CD14-positive monocyte (primary cell): ENCODE results near the gene BCL2L14. TPM values are rescaled to one million over a fixed set of nuclear protein-coding genes. Genes with fewer than 3 reads are reported as not detected.
"Not testable (repeated sequence)": the region's sequence is repeated elsewhere in the genome, so short reads cannot be mapped to it uniquely, and the experiment has no call there.

Experiments
- DNase-seq, 3 donors: peaks; one replicate each; pipeline ENCODE4 v3.0.0-alpha.2; 2011 to 2022
- H2AFZ ChIP-seq: 2 replicates; pipeline ENCODE4 v1.6.0; 2012; ENCODE audit warnings: mild to moderate bottlenecking, low read depth, low read length, inconsistent platforms; ENCODE audit not compliant: insufficient read depth, poor library complexity, severe bottlenecking
- H3K27ac ChIP-seq, 2 donors: 1 replicate in 1 of 2; 2 replicates in 1 of 2; pipeline ENCODE4 v1.5.1; 2012 to 2013; ENCODE audit warnings: low read length in 2 of 2, control low read depth in 1 of 2, inconsistent platforms in 1 of 2, low read depth in 1 of 2, mild to moderate bottlenecking in 1 of 2
- H3K27me3 ChIP-seq, 2 donors: one replicate each; pipeline versions ENCODE4 v1.6.0 to v1.6.1; 2011 to 2013; ENCODE audit warnings: low read length in 2 of 2; ENCODE audit not compliant: control insufficient read depth in 2 of 2, insufficient read depth in 2 of 2
- H3K36me3 ChIP-seq, 2 donors: replicated peaks in 1 of 2; 1 replicate in 1 of 2; 2 replicates in 1 of 2; pipeline versions ENCODE4 v1.5.1 to v1.6.1; 2012 to 2013; ENCODE audit warnings: low read length in 2 of 2, control low read depth in 1 of 2, inconsistent platforms in 1 of 2, mild to moderate bottlenecking in 1 of 2; ENCODE audit not compliant: insufficient read depth in 2 of 2, control insufficient read depth in 1 of 2
- H3K4me1 ChIP-seq, 2 donors: 1 replicate in 1 of 2; 2 replicates in 1 of 2; pipeline versions ENCODE4 v1.5.1 to v1.6.1; 2012 to 2013; ENCODE audit warnings: low read length in 2 of 2, control low read depth in 1 of 2, inconsistent platforms in 1 of 2, mild to moderate bottlenecking in 1 of 2, moderate library complexity in 1 of 2; ENCODE audit not compliant: insufficient read depth in 2 of 2, control insufficient read depth in 1 of 2
- H3K4me2 ChIP-seq: replicated peaks from 2 replicates; pipeline ENCODE3; 2012; ENCODE audit warnings: low read length, moderate library complexity, mild to moderate bottlenecking; ENCODE audit not compliant: poor library complexity, severe bottlenecking; ENCODE audit errors: extremely low read depth
- H3K4me3 ChIP-seq, 3 experiments: fragments of 200-600 bp in 1 of 3; sonication (generic) in 1 of 3; replicated peaks in 1 of 3; 1 replicate in 2 of 3; 2 replicates in 1 of 3; pipeline ENCODE4 v1.5.1; 2011 to 2013; ENCODE audit warnings: low read length in 3 of 3, mild to moderate bottlenecking in 3 of 3, control low read depth in 2 of 3, low read depth in 2 of 3, inconsistent platforms in 1 of 3, moderate library complexity in 1 of 3
- H3K79me2 ChIP-seq: 2 replicates; pipeline ENCODE4 v1.6.0; 2012; ENCODE audit warnings: mild to moderate bottlenecking, control low read depth, inconsistent platforms, low read length, moderate library complexity; ENCODE audit not compliant: insufficient read depth
- H3K9ac ChIP-seq: 2 replicates; pipeline ENCODE4 v1.6.0; 2017; ENCODE audit warnings: low read length, mild to moderate bottlenecking; ENCODE audit not compliant: insufficient read depth, poor library complexity, severe bottlenecking
- H3K9me3 ChIP-seq, 2 donors: replicated peaks in 1 of 2; 1 replicate in 1 of 2; 2 replicates in 1 of 2; pipeline versions ENCODE4 v1.5.1 to v1.6.1; 2012 to 2013; ENCODE audit warnings: low read length in 2 of 2, control low read depth in 1 of 2; ENCODE audit not compliant: control insufficient read depth in 1 of 2, insufficient read depth in 1 of 2
- H4K20me1 ChIP-seq: 2 replicates; pipeline ENCODE4 v1.6.0; 2012; ENCODE audit warnings: mild to moderate bottlenecking, low read length, control low read depth, moderate library complexity; ENCODE audit not compliant: insufficient read depth
- H3K27ac Mint-ChIP-seq, 7 donors: one replicate each; pipeline ENCODE4 v1.8.0; 2020; ENCODE audit warnings: mild to moderate bottlenecking in 7 of 7, mixed read lengths in 7 of 7, moderate library complexity in 6 of 7, inconsistent platforms in 2 of 7
- H3K27me3 Mint-ChIP-seq, 3 donors: one replicate each; pipeline ENCODE4 v1.8.0; 2021 to 2022; ENCODE audit warnings: low read depth in 3 of 3, mild to moderate bottlenecking in 3 of 3, mixed read lengths in 3 of 3, moderate library complexity in 3 of 3, inconsistent platforms in 1 of 3
- H3K36me3 Mint-ChIP-seq, 2 donors: one replicate each; pipeline ENCODE4 v1.8.0; 2020; ENCODE audit warnings: mixed read lengths in 2 of 2, inconsistent platforms in 1 of 2, mild to moderate bottlenecking in 1 of 2
- H3K4me1 Mint-ChIP-seq: one replicate; pipeline ENCODE4 v1.8.0; 2020; ENCODE audit warnings: mild to moderate bottlenecking, mixed read lengths
- H3K4me3 Mint-ChIP-seq, 2 donors: one replicate each; pipeline ENCODE4 v1.8.0; 2020; ENCODE audit warnings: mild to moderate bottlenecking in 2 of 2, mixed read lengths in 2 of 2, moderate library complexity in 1 of 2
- H3K9me3 Mint-ChIP-seq, 7 donors: one replicate each; pipeline ENCODE4 v1.8.0; 2020 to 2022; ENCODE audit warnings: mixed read lengths in 7 of 7, mild to moderate bottlenecking in 6 of 7, moderate library complexity in 6 of 7, inconsistent platforms in 2 of 7
- WGBS: methylation state at CpG from one replicate; pipeline ENCODE4 v1.1.5; 2013; ENCODE audit warnings: missing lambda C conversion rate; ENCODE audit not compliant: insufficient coverage; 5-methylcytosine and 5-hydroxymethylcytosine counted together
- intact Hi-C, 2 donors: fragments of 100-400 bp; cut with micrococcal nuclease; formaldehyde crosslinking; loops; one replicate each; pipeline versions ENCODE4 v1.15.0 to v1.15.1; 2023
- polyA plus RNA-seq, 3 donors: library from polyadenylated mRNA; depleted of rRNA in 1 of 3; unstranded in 2 of 3; stranded (reverse) in 1 of 3; fragments of 300-500 nt in 2 of 3; fragments of >200 nt in 1 of 3; fragmentation: Illumina TruSeq in 2 of 3; gene quantifications; 1 replicate in 2 of 3; 2 replicates in 1 of 3; pipeline ENCODE4 v1.2.3, GENCODE V29; 2012 to 2021
- TF ChIP-seq, protein P1 (sequence below): fragments of 200-600 bp; IDR thresholded peaks from one replicate; pipeline ENCODE4 v1.8.0; 2022; ENCODE audit warnings: antibody characterized with exemption, mild to moderate bottlenecking

BCL2L14 gene
- polyA plus RNA-seq, 3 donors: not detected

DNA sequence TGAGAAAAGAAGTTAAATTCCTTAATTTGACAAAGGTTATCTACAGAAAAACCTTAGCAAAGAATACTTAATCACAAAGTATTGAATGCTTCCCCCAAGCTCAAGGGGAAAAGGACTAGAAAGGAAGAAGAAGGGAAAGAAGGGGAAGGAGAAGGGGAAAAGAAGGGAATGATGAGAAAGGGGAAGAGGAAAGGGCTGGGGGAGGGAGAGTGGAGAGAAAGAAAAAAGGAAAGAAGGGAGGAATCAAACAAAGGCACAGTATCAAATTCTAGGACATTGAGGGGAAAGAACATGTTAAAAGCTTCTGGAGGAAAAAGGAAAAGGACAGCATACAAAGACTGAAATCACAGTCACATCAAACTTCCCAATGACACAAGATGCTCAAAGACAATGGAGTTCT lies 70.3 kb downstream of the BCL2L14 start:
- Mint-ChIP-seq H3K4me1 (no peaks in the 10 kb centered on the region), H3K27me3 (peaks cover 0 to 2% (median 2%) of the 10 kb centered on the region in 3 donors), H3K9me3 (peaks cover 0 to 3% (median 0%) of the 10 kb centered on the region in 7 donors), H3K36me3 (no peaks in the 10 kb centered on the region), H3K4me3 (no peak overlapping the region), H3K27ac (no peak overlapping the region)
- intact Hi-C loops: no loop called here
- Histone ChIP-seq H2AFZ (no peak overlapping the region), H3K4me1 (no peaks in the 10 kb centered on the region), H3K27me3 (no peaks in the 10 kb centered on the region), H4K20me1 (no peaks in the 10 kb centered on the region), H3K9me3 (no peaks in the 10 kb centered on the region), H3K4me3 (no peak overlapping the region), H3K36me3 (no peaks in the 10 kb centered on the region), H3K27ac (no peak overlapping the region), H3K4me2 (no peak overlapping the region), H3K9ac (no peak overlapping the region), H3K79me2 (no peaks in the 10 kb centered on the region)
- TF ChIP-seq, protein P1, sequence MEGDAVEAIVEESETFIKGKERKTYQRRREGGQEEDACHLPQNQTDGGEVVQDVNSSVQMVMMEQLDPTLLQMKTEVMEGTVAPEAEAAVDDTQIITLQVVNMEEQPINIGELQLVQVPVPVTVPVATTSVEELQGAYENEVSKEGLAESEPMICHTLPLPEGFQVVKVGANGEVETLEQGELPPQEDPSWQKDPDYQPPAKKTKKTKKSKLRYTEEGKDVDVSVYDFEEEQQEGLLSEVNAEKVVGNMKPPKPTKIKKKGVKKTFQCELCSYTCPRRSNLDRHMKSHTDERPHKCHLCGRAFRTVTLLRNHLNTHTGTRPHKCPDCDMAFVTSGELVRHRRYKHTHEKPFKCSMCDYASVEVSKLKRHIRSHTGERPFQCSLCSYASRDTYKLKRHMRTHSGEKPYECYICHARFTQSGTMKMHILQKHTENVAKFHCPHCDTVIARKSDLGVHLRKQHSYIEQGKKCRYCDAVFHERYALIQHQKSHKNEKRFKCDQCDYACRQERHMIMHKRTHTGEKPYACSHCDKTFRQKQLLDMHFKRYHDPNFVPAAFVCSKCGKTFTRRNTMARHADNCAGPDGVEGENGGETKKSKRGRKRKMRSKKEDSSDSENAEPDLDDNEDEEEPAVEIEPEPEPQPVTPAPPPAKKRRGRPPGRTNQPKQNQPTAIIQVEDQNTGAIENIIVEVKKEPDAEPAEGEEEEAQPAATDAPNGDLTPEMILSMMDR: no peak
- DNase-seq: no peak

DNA sequence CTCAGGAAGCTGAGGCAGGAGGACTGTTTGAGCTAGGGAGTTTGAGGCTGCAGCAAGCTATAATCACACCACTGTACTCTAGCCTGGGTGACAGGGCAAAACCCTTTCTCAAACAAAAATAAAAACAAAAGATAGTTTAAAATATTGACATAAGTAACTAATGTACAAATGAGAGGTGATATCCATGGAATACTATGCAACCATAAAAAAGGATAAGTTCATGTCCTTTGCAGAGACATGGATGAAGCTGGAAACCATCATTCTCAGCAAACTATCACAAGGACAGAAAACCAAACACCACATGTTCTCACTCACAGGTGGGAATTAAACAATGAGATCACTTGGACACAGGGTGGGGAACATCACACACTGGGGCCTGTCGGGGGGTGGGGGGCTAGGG lies 73.8 kb downstream of the BCL2L14 start:
- H3K4me3 ChIP-seq, H3K27ac Mint-ChIP-seq, H3K9ac ChIP-seq, H4K20me1 ChIP-seq, H3K79me2 ChIP-seq, H3K4me2 ChIP-seq, H3K4me3 Mint-ChIP-seq, H3K9me3 ChIP-seq, H3K4me1 Mint-ChIP-seq, H3K27me3 ChIP-seq, H3K27me3 Mint-ChIP-seq, H3K27ac ChIP-seq, H3K9me3 Mint-ChIP-seq, H2AFZ ChIP-seq, H3K36me3 ChIP-seq, H3K36me3 Mint-ChIP-seq, intact Hi-C loops, H3K4me1 ChIP-seq, DNase-seq: not testable (repeated sequence)
- no CpG with 5 or more reads among the region's 1 CpG for WGBS
